Measurements from ENCODE around the gene SAP130. TPM values are rescaled to one million over a fixed set of nuclear protein-coding genes. Genes with fewer than 3 reads are reported as not detected.

Gene SAP130
- total RNA-seq, 1 donor from 2014 or later = 39.4 TPM

- TF ChIP-seq CTCF (IDR thresholded peaks at IDR 0.05; ENCODE audit: unreplicated experiment) = no peak
- H3K9me3 Mint-ChIP-seq (ENCODE audit: unreplicated experiment) = no peaks in the 10 kb centered on the region
- no peaks in the 10 kb centered on the region for H3K27me3 Mint-ChIP-seq (ENCODE audit: unreplicated experiment)
- H3K4me1 Mint-ChIP-seq (ENCODE audit: unreplicated experiment) = no peaks in the 10 kb centered on the region
- no peak for DNase-seq (ENCODE audit: low spot score)
- no peak overlapping the region for H3K27ac Mint-ChIP-seq (ENCODE audit: unreplicated experiment)
- peak overlapping the region; percentile 26 for H3K4me3 Mint-ChIP-seq (ENCODE audit: unreplicated experiment)
- peaks cover 42% of the 10 kb centered on the region for H3K36me3 Mint-ChIP-seq (ENCODE audit: low read depth, unreplicated experiment)
Measured at GRCh38 chr2:127985026-127985734, 42.7 kb downstream of the SAP130 start.

GRCh38 chr2:127984551-127984950 is 43.3 kb downstream of the SAP130 start:
- H3K9me3 Mint-ChIP-seq (ENCODE audit: unreplicated experiment) = no peaks in the 10 kb centered on the region
- H3K27ac Mint-ChIP-seq (ENCODE audit: unreplicated experiment) = no peak overlapping the region
- H3K27me3 Mint-ChIP-seq (ENCODE audit: unreplicated experiment) = no peaks in the 10 kb centered on the region
- H3K4me3 Mint-ChIP-seq (ENCODE audit: unreplicated experiment) = no peak overlapping the region
- peaks cover 41% of the 10 kb centered on the region for H3K36me3 Mint-ChIP-seq (ENCODE audit: low read depth, unreplicated experiment)
- no peak for DNase-seq (ENCODE audit: low spot score)
- H3K4me1 Mint-ChIP-seq (ENCODE audit: unreplicated experiment) = no peaks in the 10 kb centered on the region
- no peak for TF ChIP-seq CTCF (IDR thresholded peaks at IDR 0.05; ENCODE audit: unreplicated experiment)

- Mint-ChIP-seq H3K4me3 (ENCODE audit: unreplicated experiment) (no peak overlapping the region), H3K27me3 (ENCODE audit: unreplicated experiment) (peaks cover 2% of the 10 kb centered on the region), H3K27ac (ENCODE audit: unreplicated experiment) (no peak overlapping the region), H3K9me3 (ENCODE audit: unreplicated experiment) (no peaks in the 10 kb centered on the region), H3K4me1 (ENCODE audit: unreplicated experiment) (no peaks in the 10 kb centered on the region), H3K36me3 (ENCODE audit: low read depth, unreplicated experiment) (peaks cover 14% of the 10 kb centered on the region)
- DNase-seq (ENCODE audit: low spot score) = no peak
- TF ChIP-seq CTCF (IDR thresholded peaks at IDR 0.05; ENCODE audit: unreplicated experiment) = no peak
Measured at GRCh38 chr2:127969446-127969845, 58.4 kb downstream of the SAP130 start.

DNA sequence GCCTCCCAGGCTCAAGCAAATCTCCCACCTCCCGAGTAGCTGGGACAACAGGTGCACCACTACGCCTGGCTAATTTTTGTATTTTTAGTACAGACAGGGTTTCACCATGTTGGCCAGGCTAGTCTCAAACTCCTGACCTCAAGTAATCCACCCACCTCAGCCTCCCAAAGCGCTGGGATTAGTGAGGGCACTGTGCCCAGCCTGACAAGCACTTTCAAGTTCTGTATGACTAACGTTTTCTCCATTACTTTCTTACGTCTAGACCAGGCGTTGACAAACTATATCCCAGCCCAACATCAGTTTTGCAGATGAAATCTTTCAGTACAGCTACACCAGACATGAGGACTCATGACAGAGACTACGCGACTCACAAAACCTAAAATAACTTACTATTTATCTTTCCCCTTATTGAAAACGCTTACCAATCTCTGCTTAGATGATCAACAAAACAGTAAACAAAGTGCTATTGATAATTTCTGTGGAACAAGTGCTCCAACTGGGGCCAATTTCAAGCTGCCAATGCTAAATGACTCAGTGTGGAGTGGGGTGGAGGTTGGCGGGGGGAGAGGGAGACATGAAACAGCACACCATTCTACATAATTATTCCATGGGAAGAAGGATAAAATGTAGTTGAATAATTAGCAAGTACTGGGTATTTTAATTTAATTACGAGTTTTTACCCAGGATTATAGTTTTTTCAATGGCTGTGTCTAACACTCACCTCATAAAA is 59.1 kb downstream of the SAP130 start:
- DNase-seq (ENCODE audit: low spot score) = no peak
- Mint-ChIP-seq H3K27ac (ENCODE audit: unreplicated experiment) (peak overlapping the region; percentile 48), H3K27me3 (ENCODE audit: unreplicated experiment) (peaks cover 2% of the 10 kb centered on the region), H3K4me3 (ENCODE audit: unreplicated experiment) (no peak overlapping the region), H3K36me3 (ENCODE audit: low read depth, unreplicated experiment) (peaks cover 16% of the 10 kb centered on the region), H3K9me3 (ENCODE audit: unreplicated experiment) (no peaks in the 10 kb centered on the region), H3K4me1 (ENCODE audit: unreplicated experiment) (no peaks in the 10 kb centered on the region)
- no peak for TF ChIP-seq CTCF (IDR thresholded peaks at IDR 0.05; ENCODE audit: unreplicated experiment)

DNA sequence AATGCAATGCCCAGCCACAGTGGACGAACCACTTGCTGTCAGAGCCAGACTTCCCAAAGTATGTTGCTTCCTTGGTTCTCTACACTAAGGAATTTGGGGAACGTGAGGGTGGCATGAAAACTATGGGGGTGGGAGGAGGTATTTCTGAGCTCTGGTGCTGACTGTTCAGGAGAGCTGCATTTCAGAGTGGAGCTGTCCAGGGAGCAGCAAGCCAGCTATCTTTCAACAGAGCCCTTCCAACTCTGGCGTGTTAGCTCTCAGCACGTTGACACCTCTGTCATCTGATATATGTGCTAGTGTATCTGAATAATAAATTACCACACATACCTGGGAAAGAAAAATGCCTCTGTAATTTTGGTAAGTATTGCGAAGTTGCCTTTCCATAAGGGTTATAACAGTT is 66.1 kb downstream of the SAP130 start:
- Mint-ChIP-seq H3K9me3 (ENCODE audit: unreplicated experiment) (no peaks in the 10 kb centered on the region), H3K4me1 (ENCODE audit: unreplicated experiment) (no peaks in the 10 kb centered on the region), H3K4me3 (ENCODE audit: unreplicated experiment) (peak overlapping the region; percentile 22), H3K27ac (ENCODE audit: unreplicated experiment) (no peak overlapping the region), H3K36me3 (ENCODE audit: low read depth, unreplicated experiment) (peaks cover 26% of the 10 kb centered on the region), H3K27me3 (ENCODE audit: unreplicated experiment) (no peaks in the 10 kb centered on the region)
- TF ChIP-seq CTCF (IDR thresholded peaks at IDR 0.05; ENCODE audit: unreplicated experiment) = no peak
- no peak for DNase-seq (ENCODE audit: low spot score)
